HEK293T (cell line): ENCODE data around the gene RGS21.

Experiments used
- ARNT ChIP-seq: fragments of 450-650 bp; IDR thresholded peaks from 2 replicates; pipeline ENCODE4 v1.6.1; 2017; ENCODE audit warnings: mild to moderate bottlenecking
- BHLHE40 ChIP-seq: fragments of 450-650 bp; IDR thresholded peaks from 2 replicates; pipeline ENCODE4 v1.6.1; 2016; ENCODE audit warnings: mild to moderate bottlenecking, moderate library complexity, borderline replicate concordance
- ELF4 ChIP-seq: fragments of 450-650 bp; IDR thresholded peaks from 2 replicates; pipeline ENCODE4 v1.6.1; 2017; ENCODE audit warnings: antibody characterized with exemption
- FOXA1 ChIP-seq: fragments of 450-650 bp; IDR thresholded peaks from 2 replicates; pipeline ENCODE4 v1.6.1; 2016; ENCODE audit warnings: mild to moderate bottlenecking
- FOXK2 ChIP-seq: fragments of 450-650 bp; IDR thresholded peaks from 2 replicates; pipeline ENCODE4 v1.6.1; 2016; ENCODE audit warnings: mild to moderate bottlenecking
- FOXM1 ChIP-seq: fragments of 450-650 bp; IDR thresholded peaks from 2 replicates; pipeline ENCODE4 v1.6.1; 2017; ENCODE audit warnings: mild to moderate bottlenecking, borderline replicate concordance
- HDGF ChIP-seq: fragments of 450-650 bp; IDR thresholded peaks from 2 replicates; pipeline ENCODE4 v1.6.1; 2017; ENCODE audit warnings: antibody characterized with exemption, borderline replicate concordance
- L3MBTL2 ChIP-seq: fragments of 450-650 bp; conservative IDR thresholded peaks from 2 replicates; pipeline ENCODE4 v1.6.1; 2016; ENCODE audit warnings: mild to moderate bottlenecking
- LEF1 ChIP-seq: fragments of 450-650 bp; IDR thresholded peaks from 2 replicates; pipeline ENCODE4 v1.6.1; 2017; ENCODE audit warnings: mild to moderate bottlenecking, borderline replicate concordance
- NFRKB ChIP-seq: fragments of 450-650 bp; IDR thresholded peaks from 2 replicates; pipeline ENCODE4 v1.6.1; 2016; ENCODE audit warnings: mild to moderate bottlenecking, moderate library complexity
- SP1 ChIP-seq: fragments of 450-650 bp; IDR thresholded peaks from 2 replicates; pipeline ENCODE4 v1.6.1; 2017
- SUZ12 ChIP-seq: fragments of 450-650 bp; IDR thresholded peaks from 2 replicates; pipeline ENCODE4 v1.6.1; 2016; ENCODE audit warnings: mild to moderate bottlenecking
- TARDBP ChIP-seq: fragments of 450-650 bp; IDR thresholded peaks from 2 replicates; pipeline ENCODE4 v1.6.1; 2016
- ZNF384 ChIP-seq: fragments of 450-650 bp; IDR thresholded peaks from 2 replicates; pipeline ENCODE4 v1.6.1; 2016

GRCh38 chr1:192363177-192363576 lies 46.4 kb downstream of the RGS21 start:
- no peak for TF ChIP-seq FOXM1
- TF ChIP-seq ZNF384: no peak
- no peak for TF ChIP-seq SUZ12
- TF ChIP-seq FOXA1: no peak
- TF ChIP-seq L3MBTL2: no peak
- no peak for TF ChIP-seq ELF4
- no peak for TF ChIP-seq SP1
- no peak for TF ChIP-seq HDGF
- TF ChIP-seq ARNT: no peak
- no peak for TF ChIP-seq NFRKB
- no peak for TF ChIP-seq BHLHE40
- TF ChIP-seq LEF1: no peak
- TF ChIP-seq TARDBP: no peak
- no peak for TF ChIP-seq FOXK2
